UCSD-AML1 (cell line): ENCODE measurements around the gene UBIAD1.
"Not testable (repeated sequence)": the region's sequence is repeated elsewhere in the genome, so short reads cannot be mapped to it uniquely, and the experiment has no call there.

ENCODE experiments used
- DNase-seq: peaks from one replicate; lab custom pipeline; 2025; ENCODE audit not compliant: unreplicated experiment; lab: John Stamatoyannopoulos, UW

UBIAD1 gene

DNA sequence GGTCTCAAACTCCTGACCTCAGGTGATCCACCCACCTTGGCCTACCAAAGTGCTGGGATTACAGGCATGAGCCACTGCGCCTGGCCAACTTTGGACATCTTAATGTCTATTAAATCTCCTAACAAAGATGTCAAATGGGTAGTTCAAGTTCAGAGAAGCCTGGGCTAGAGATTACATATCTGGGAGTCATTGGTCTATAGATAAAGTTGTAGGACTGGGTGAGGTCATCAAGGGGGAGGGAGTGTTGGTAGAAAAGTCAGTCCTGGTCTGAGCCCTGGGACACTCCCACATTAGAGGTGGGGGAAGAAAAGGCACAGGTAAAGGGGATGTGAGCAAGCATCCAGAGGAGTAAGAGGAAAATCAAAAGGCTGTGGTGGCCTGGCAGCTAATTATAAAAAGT is 6.6 kb downstream of the UBIAD1 start:
- DNase-seq, result no peak

DNA sequence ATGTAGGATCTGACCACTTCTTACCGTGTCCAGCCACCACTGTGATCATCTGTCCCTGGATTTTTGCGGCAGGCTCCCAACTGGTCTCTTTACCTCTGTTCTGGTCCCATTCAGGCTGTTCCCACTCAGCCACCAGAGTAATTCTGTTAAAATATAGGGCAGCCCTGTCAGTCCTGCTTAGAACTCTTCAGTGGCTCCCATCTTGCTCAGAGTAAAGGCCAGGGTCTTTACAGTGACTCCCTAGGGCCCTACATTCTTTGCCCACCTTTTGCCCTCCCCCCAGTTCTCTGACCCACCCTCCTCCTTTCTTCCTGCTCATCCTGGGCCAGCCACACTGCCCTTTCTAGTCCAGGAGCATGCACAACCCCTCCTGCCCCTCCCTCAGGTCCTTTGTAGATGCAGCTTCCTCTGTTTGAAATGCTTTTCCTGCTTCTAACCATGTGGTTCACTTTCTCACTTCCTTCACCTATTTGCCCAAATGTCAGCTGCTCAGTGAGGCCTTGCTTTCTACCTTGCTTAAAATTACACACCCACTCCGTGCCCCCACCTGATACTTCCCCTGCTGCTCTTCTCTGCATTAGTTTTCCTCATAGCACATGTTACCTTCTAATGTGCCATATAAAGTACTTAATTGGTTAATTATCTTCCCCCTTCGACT is 7.8 kb downstream of the UBIAD1 start:
- no peak for DNase-seq

DNA sequence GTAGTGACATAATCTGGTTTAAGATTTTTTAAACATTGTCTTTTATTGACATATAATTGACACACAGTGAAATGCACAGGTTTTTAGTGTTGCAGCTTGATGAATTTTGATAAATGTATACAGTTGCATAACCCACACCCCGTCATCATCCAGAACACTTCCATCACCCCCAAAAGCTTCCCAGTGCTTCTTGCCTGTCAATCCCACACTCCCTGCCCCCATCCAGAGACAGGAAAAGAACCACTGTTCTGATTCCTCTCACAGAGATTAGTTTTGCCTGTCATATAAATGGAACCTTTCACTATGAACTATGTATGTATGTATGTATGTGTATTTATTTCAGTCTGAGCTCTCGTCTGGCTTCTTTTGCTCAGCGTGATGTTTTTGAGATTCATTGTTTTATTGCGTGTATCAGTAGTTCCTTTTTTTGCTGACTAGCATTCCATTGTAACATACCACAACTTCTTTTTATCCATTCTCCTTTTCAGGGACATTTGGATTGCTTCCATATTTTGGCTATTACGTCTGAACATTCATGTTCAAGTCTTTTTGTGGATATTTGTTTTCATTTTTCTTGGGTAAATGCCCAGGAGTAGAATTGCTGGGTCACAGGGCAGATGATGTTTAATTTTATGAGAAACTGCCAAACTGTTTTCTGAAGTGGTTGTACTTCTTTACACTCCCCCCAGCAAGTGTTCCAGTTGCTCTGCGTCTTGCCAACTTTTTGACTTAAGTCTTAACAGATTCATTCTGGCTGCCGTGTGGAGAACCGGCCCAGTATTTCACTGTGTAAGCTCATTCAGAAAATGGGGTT is 8.7 kb downstream of the UBIAD1 start:
- no peak for DNase-seq

DNA sequence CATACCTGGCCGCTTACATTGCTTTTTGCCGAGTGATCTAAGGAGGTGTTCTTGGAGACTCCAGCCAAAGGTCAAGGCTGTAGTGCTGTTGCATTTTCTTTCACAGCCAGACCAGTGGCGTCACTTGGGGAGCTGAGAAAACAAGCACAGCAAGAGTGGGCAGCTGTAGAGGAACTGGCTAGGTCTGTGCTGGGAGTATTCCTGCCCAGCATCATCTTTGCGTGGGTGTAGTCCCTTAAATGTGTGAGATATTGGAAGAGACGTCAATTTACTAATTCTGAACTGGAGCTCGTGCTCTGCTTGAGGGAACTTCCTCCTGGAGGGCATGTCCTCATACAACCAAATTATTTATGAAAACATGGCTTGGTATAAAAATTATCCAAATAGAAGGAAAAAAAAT is 10.2 kb downstream of the UBIAD1 start:
- no peak for DNase-seq

DNA sequence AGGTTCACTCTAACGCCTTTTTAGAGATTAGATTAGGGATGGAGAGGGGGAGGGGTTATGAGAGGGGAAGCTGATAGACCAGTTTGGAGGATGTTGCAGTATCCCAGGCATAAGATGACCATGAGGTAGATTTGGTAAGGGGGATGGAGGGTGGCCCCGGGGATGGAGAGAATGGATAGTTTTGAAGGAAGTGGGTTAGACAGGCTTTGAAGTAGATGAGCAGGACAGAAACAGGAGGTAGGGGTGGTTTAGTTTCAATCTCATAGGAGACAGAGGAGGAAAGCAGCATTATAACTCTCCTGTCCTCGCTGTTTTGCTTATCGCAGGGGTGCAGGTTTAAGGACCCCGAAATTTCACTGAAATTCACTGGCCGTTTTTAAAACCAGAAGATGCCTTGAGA is 11.8 kb downstream of the UBIAD1 start:
- no peak for DNase-seq

DNA sequence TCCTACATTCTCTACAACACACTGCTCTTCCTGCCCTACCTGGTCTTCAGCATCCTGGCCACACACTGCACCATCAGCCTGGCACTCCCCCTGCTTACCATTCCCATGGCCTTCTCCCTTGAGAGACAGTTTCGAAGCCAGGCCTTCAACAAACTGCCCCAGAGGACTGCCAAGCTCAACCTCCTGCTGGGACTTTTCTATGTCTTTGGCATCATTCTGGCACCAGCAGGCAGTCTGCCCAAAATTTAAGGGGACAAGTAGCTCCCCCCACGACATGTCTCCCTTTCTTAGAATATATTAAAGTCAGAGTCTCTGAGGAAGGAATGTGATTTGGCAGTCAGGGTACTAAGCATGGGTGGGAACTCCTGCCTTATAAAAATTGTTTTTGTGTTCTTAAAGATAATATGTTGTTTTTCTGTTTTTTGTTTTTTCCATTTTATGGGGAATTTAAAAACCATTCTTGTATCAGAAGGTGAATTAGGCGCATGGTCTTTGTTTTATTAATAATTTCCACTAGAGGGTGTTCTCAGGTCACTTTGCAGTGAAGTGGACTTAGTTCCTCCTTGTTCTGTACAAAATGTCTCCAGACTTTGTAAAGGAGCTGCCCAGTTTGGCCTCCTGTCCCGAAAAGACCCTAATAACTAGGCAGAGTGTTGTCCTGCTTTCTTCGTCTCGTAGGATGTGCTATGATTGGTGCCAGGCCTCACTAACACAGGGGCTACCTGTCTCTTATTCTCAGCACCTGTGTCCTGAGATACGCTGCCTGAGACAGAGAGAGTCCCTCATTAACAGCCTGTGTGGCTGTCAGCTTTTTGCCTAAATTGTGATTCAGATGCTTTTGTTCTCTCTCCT is 13.1 kb downstream of the UBIAD1 start:
- no peak for DNase-seq

DNA sequence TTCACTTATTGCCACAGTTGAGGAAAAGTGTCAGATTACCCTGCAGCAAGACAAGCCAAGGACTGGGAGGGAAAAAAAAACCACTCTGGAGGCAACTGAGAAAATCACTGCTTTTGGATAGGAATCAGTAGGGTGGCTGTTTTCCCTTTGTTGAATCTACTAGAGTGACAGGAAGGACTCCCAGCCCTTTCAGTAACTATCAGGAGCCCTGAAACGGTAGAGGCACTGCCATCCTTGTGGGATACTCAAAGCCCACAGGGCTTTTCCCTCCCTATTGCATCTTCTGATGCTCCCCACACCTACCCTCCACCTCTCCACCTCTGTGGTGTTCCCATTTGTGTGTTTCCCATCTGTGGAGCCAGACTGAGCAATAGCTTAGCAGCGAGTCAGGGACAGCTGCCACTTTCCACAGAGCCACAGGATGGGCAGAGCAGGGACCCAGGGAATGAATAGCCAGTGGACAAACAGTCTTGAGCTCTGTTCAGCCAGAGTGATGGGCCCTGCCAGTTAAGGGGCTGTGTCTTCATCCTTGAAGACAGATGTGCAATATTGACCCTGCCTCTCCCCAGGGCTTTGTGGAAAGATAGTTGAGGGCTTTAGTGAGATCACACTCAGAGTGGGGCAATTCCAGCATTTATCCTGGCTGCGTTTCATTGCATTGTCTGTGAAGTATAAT is 13.9 kb downstream of the UBIAD1 start:
- DNase-seq, result no peak

DNA sequence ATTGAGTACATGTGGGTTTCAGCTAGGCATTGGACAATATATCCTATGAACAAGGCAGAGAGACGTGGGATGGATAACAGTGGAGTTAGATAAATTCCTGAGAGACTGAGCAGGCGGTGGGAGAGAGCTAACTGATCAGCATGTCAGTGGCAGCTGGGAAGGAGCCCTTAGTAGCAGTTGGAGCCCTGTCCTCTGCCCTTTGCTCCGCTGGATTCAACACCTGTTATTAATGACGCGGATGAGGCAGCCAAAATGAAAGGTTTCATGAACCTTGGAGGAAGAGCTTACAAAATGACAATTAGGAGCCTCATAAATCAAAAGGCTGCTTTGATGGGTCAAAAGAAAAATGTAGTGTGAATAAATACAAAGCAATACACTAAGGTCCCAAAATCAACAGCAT is 16.1 kb downstream of the UBIAD1 start:
- DNase-seq, result no peak

DNA sequence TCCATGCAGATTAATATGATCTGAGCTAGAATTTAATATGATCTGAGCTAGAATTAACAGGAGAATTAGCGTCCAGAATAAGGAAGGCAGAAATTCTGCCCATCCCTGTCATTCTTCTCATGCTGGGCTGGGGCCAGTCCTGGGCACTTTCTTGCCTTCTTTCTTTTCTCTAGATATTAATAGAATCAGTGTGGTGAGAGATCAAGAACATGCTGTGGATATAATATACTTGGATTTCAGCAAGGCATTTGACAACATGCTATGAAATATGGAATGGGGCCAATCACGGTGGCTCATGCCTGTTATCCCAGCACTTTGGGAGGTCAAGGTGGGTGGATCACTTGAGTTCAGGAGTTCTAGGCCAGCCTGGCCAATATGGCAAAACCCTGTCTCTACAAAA is 18.1 kb downstream of the UBIAD1 start:
- DNase-seq, result no peak

DNA sequence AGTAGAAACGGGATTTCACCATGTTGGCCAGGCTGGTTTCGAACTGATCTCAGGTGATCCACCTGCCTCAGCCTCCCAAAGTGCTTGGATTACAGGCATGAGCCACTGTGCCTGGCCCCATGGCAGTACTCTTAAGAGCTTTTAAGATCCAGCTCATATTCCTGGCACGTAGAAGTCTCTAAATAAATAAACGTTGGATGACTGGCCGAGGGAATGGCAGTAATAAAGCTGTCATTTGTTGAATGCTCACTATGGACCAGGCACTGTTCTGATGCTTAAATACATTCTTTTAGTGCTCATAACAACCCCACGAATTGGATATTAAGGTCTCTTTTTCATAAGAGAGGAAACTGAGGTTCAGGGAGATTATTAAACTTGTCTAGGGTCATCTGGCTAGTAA is 20.9 kb downstream of the UBIAD1 start:
- no peak for DNase-seq

DNA sequence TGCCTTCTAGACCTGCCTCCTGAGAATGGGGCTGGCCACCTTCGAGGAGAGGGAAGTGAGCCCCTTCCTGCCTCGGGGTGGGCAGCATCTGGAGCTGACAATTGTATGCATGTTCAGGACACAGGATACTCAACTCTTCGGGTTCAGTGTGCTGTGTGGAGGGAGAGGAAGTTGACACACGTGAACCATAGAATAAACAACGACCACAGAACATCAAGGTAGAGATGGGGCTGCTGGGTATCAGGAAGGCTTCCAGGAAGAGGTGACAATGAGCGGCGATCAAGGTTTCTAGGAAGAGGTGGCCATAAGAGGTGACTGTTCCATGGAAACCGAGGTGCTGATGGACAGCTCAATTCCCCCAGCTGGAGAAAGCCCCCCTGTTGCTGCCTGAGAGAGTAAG is 22.0 kb downstream of the UBIAD1 start:
- no peak for DNase-seq

DNA sequence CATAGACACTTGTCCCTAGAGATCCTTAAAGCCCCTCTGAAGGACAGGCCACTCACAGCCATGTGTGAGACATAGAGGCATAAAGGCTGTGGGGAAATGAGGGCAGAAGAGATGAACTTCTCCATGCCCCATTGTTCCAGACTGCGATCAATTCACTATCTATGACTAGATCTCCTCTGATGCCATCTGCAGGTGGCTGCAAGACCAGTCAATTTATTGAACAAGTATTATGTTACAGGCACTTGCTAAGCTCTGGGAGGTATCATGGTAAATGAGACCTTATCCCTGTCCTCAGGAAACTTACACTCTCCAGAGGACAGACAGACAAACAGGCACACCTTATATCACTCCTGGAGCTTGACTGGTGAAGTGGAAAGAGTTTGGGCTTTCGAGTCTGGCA is 22.9 kb downstream of the UBIAD1 start:
- DNase-seq, result no peak

DNA sequence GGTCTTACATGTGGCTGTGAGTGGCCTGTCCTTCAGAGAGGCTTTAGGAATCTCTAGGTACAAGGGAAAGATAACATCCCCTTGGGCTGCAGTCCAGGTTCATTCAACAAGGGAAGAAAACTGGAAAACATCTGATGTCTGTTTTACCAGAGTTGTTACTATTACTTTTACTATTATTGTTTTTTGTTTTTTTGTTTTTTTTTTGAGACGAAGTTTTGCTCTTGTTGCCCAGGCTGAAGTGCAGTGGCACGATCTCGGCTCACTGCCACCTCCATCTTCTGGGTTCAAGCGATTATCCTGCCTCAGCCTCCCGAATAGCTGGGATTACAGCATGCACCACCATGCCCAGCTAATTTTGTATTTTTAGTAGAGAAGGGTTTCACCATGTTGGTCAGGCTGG is 24.8 kb downstream of the UBIAD1 start:
- DNase-seq, result not testable (repeated sequence)

DNA sequence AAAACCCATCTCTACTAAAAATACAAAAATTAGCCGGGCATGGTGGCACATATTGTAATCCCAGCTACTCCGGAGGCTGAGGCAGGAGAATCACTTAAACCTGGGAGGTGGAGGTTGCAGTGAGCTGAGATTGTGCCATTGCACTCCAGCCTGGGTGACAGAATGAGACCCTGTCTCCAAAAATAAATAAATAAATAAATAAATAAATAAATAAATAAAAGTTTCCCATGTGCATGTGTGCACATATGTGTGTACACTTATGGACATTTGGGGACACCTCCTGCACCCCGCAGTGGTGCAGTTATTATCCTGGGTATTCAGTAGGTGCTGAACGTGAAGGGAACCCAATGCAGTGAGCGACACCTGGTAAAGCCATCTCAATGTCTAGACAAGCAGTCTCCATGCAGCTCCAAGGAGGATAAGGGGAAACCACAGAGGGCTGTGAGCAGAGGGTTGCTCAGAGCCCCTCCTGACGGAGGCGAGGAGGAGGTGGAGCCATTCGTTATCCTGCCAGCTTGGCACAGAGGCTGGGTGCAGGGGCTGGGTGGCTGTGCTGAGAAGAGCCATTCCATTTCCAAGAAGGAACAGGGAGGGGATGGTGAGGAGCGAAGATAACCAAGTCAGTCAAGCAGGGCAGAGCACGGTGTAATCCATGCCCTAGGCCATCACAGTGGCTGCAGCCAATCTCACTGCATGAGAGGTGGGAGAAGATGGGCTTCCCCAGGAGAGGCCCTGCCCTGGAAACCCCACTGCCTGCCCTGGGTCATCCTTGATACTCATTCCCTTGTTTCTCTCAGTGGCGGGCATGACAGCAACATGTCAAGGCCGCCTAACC is 25.6 kb downstream of the UBIAD1 start:
- no peak for DNase-seq

DNA sequence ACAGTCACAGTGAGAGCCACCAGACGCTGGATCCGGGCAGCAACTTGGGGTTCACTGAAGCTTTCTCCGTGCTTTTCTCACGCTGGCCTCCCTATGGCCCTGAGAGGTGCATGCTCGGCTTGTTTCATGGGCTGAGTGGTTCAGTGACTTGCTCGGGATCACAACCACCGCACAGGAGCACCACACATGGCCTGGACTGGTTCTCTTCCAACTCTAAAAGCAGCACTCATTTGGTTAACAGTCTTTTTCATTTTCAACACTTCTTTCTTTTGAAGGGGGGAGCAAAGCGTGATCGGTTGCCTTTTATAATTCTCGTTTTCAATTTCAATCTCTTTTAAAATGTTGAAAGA is 26.2 kb downstream of the UBIAD1 start:
- DNase-seq, result no peak

DNA sequence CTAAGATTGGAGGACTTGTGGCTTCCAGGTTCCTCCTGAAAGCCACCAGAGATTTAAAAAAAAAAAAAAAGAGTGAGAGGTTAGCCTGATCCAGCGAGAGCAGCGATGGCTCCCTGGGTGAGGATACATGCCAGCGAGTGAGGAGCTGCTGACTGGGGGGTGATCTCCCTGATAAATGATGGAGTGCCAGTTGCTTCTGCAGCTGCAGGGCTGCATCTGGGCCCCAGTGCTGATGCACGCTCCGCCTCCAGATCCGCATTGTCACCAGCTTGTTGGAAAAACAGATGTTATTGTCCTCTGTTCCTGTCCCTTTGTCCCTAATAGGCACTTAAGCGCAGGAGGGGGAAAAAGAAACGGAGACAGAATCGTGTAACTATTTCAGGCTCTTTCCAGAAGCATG is 28.6 kb downstream of the UBIAD1 start:
- no peak for DNase-seq

DNA sequence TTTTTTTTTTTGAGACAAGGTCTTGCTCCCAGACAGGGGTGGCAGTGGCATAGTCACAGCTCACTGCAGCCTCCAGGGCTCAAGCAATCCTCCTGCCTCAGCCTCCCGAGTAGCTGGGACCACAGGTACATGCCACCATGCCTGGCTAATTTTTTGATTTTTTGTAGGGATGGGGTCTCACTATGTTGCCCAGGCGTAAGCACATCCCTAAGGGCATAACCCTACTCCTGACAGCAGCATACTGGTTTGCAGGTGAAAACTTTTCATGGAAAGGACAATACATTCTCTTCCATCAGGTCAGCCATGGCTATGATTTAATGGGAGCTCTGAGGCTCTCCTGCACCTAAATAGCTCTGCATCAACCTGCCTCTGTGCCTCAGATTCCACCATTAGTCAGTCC is 29.4 kb downstream of the UBIAD1 start:
- no peak for DNase-seq

DNA sequence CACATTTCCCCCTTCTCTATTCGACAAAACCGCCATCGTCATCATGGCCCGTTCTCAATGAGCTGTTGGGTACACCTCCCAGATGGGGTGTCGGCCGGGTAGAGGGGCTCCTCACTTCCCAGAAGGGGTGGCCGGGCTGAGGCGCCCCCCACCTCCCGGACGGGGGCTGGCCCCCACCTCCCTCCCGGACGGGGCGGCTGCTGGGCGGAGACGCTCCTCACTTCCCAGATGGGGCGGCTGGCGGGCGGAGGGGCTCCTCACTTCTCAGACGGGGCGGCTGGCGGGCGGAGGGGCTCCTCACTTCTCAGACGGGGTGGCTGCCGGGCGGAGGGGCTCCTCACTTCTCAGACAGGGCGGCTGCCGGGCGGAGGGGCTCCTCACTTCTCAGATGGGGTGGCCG is 32.5 kb downstream of the UBIAD1 start:
- not testable (repeated sequence) for DNase-seq

DNA sequence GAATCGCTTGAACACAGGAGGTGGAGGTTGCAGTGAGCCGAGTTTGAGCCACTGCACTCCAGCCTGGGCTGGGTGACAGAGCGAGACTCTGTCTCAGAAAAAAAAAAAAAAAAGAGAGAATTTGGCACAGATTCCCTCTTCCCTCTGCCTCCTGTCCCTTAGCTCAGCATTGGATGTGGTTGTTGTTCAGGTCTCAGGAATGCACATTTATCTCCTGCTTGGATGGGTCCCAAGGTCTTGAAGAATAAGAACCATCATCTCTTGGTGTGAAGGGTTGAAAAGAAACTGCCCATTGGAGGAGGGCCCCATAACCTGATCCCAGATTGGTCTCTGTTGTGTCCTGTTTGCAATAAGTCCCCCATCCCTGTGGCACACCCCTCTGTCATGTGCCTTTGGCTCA is 34.9 kb downstream of the UBIAD1 start:
- DNase-seq, result no peak

DNA sequence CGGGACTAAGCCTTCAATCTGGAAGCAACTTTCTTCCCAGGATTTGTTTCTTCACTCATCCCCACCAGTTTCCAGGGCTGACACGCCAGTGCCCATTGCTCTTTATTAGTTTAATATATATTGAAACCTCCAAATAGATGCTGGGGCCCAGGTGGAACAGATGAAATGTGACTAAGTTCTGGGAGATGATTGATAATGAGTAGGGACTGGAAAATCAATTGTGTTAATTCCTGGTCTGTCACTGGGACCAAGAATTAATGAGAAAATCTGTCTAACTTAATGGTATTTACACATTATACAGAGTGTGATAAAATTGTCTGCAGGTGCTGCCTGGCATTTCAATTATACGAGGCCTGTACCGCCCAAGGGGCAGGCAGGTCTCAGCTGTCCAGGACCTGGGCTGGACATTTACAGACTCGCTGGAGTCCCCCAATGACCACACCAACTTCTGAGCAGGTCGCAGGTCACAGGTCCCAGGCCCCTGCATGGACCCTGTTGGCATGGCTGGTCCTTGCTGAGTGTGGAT is 35.8 kb downstream of the UBIAD1 start:
- no peak for DNase-seq
